GM12891 (cell line): Measurements from ENCODE around the gene DAP3.

Experiments
- POLR2A ChIP-seq: IDR thresholded peaks from 2 replicates; pipeline ENCODE4 v1.6.1; 2011; ENCODE audit warnings: low read depth, low read length, control low read depth
- POLR2AphosphoS5 ChIP-seq: IDR thresholded peaks from 2 replicates; pipeline ENCODE4 v1.6.1; 2011; ENCODE audit warnings: low read depth, low read length, control low read depth
- SPI1 ChIP-seq: IDR thresholded peaks from 2 replicates; pipeline ENCODE4 v1.6.1; 2011; ENCODE audit warnings: low read depth, low read length, control low read depth
- TAF1 ChIP-seq: IDR thresholded peaks from 2 replicates; pipeline ENCODE4 v1.6.1; 2011; ENCODE audit warnings: low read depth, low read length, control low read depth

- TF ChIP-seq SPI1 (no peak), POLR2A (no peak), POLR2AphosphoS5 (no peak), TAF1 (no peak)
Measured at GRCh38 chr1:155717041-155717440, 28.1 kb downstream of the DAP3 start.
